ENCODE results near the gene CT45A1.

GRCh38 chrX:135707880-135708279 is 5.6 kb upstream of the CT45A1 start:
- no peak for TF ChIP-seq POLR2A (IDR thresholded peaks at IDR 0.05; ENCODE audit: low read length)
- no peak for TF ChIP-seq GATA1 (IDR thresholded peaks at IDR 0.05; ENCODE audit: low read depth, low read length)

Data from erythroblast (primary cell).